Measurements from ENCODE around the gene CAMKK1. TPM values are rescaled to one million over a fixed set of nuclear protein-coding genes. Genes with fewer than 3 reads are reported as not detected.

CAMKK1 gene
- polyA plus RNA-seq, 2 of the 4 experiments (the other 2 are of a cell fraction): 6.9 to 14.8 TPM

DNA sequence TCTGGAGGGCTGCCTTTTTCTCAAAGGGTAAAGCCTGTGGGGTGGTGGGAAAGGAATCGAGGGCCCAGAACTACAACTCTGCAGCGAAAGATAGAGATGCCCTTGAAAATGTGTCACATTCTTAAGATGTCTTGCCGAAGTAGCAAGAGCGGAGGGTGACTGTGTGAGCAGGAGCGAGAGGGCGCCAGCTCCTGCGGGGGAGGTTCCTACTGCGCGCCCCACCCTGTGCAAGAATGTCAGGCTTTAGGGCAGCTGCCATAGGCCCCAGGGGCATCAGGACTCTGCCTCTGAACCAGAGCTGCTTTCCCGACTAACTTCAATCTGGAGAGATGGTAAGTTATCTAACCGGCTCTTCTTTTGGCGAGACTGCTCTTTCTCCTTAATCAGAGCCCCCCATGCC lies 80.1 kb downstream of the CAMKK1 start:
- ChIA-PET CTCF (interaction anchor here (1.4 to 16.6 kb wide), 5 partner anchors 12 to 76 kb away, joined by 4 to 303 read pairs (median 49); partner anchors contain the start of genes ITGAE and NCBP3), POLR2A (no interaction called here)
- DNase-seq (ENCODE audit: low read depth in 1 of 2, low spot score in 1 of 2): no peak
- Histone ChIP-seq H3K4me1 (0 out of 3 replicates have a peak, but pooled peaks cover 4% of the 10 kb centered on the region), H3K4me2 (no peak overlapping the region), H3K27ac (no peak overlapping the region), H3K4me3 (no peak overlapping the region), H3K9me3 (no peaks in the 10 kb centered on the region)
- 89% methylated on average over 12 of the region's 12 CpGs for WGBS (ENCODE audit: missing lambda C conversion rate)
- no peak for FAIRE-seq
- TF ChIP-seq NR3C1 (IDR thresholded peaks at IDR 0.05) (no peak), NFE2L2 (conservative IDR thresholded peaks at IDR 0.05; ENCODE audit: low read length) (no peak), HOXA7 (CRISPR knock-in tag; IDR thresholded peaks at IDR 0.05) (no peak), JUN (IDR thresholded peaks at IDR 0.05) (no peak), PHF8 (IDR thresholded peaks at IDR 0.05; ENCODE audit: borderline replicate concordance, low read depth) (no peak), ZSCAN20 (CRISPR knock-in tag; IDR thresholded peaks at IDR 0.05) (no peak)
- TF ChIP-seq, protein P1, sequence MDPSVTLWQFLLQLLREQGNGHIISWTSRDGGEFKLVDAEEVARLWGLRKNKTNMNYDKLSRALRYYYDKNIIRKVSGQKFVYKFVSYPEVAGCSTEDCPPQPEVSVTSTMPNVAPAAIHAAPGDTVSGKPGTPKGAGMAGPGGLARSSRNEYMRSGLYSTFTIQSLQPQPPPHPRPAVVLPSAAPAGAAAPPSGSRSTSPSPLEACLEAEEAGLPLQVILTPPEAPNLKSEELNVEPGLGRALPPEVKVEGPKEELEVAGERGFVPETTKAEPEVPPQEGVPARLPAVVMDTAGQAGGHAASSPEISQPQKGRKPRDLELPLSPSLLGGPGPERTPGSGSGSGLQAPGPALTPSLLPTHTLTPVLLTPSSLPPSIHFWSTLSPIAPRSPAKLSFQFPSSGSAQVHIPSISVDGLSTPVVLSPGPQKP (IDR thresholded peaks at IDR 0.05; ENCODE audit: low read depth, low read length): no peak
- TF ChIP-seq, protein P2, sequence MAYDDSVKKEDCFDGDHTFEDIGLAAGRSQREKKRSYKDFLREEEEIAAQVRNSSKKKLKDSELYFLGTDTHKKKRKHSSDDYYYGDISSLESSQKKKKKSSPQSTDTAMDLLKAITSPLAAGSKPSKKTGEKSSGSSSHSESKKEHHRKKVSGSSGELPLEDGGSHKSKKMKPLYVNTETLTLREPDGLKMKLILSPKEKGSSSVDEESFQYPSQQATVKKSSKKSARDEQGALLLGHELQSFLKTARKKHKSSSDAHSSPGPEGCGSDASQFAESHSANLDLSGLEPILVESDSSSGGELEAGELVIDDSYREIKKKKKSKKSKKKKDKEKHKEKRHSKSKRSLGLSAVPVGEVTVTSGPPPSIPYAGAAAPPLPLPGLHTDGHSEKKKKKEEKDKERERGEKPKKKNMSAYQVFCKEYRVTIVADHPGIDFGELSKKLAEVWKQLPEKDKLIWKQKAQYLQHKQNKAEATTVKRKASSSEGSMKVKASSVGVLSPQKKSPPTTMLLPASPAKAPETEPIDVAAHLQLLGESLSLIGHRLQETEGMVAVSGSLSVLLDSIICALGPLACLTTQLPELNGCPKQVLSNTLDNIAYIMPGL (CRISPR knock-in tag; IDR thresholded peaks at IDR 0.05; ENCODE audit: borderline replicate concordance): no peak
- ATAC-seq: no peak; a peak in 1 of 6 replicates

DNA sequence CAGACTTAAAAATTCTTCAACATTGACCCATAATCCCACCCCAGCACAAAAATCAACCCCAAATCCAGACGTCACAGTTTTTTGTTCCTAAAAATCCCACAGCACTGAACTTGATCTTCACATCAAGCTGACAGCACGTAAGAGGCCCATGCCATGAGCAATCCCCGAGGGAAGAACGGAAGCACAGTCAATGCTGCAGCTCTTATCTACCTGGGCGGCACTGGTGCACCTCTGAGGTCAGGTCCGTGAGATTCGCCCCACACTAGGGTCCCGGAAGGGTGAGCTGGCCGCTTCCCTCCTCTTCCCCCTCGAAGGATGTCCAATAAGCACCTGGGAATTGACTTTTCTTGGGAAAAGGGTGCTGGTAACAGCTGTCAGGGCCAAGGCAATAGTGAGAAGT lies 80.6 kb downstream of the CAMKK1 start:
- 95% methylated on average over 10 of the region's 10 CpGs for WGBS (ENCODE audit: missing lambda C conversion rate)
- no peaks in the 10 kb centered on the region for H3K9me3 ChIP-seq
- CTCF ChIA-PET: interaction anchor here (1.0 to 16.6 kb wide), 8 partner anchors 11 to 263 kb away, joined by 3 to 303 read pairs (median 4); partner anchors contain the start of genes ITGAE and NCBP3
- POLR2A ChIA-PET: no interaction called here
- no peak for DNase-seq (ENCODE audit: low read depth in 1 of 2, low spot score in 1 of 2)
- ATAC-seq: no peak
- no peak for FAIRE-seq
- no peak for TF ChIP-seq RAD21 (conservative IDR thresholded peaks at IDR 0.05 in 1 of 2, IDR thresholded peaks at IDR 0.05 in 1 of 2)
- TF ChIP-seq RFX5 (IDR thresholded peaks at IDR 0.05): no peak
- TF ChIP-seq CHD2 (IDR thresholded peaks at IDR 0.05; ENCODE audit: low read length, partially characterized antibody): no peak
- TF ChIP-seq PHF8 (IDR thresholded peaks at IDR 0.05; ENCODE audit: borderline replicate concordance, low read depth): no peak
- TF ChIP-seq CBX2 (IDR thresholded peaks at IDR 0.05; ENCODE audit: borderline replicate concordance, low read depth): no peak
- no peak for TF ChIP-seq ZFP36 (IDR thresholded peaks at IDR 0.05; ENCODE audit: borderline replicate concordance, partially characterized antibody)
- TF ChIP-seq ZSCAN20 (CRISPR knock-in tag; IDR thresholded peaks at IDR 0.05): no peak
- TF ChIP-seq RCOR1 (IDR thresholded peaks at IDR 0.05; ENCODE audit: low read depth, low read length): no peak
- no peak for TF ChIP-seq HOXB13 (CRISPR knock-in tag; IDR thresholded peaks at IDR 0.05; ENCODE audit: low read depth)
- TF ChIP-seq SMC3 (IDR thresholded peaks at IDR 0.05): no peak
- no peak for TF ChIP-seq BHLHE40 (IDR thresholded peaks at IDR 0.05; ENCODE audit: low read depth, low read length)
- TF ChIP-seq ZC3H11A (IDR thresholded peaks at IDR 0.05): no peak
- no peak for TF ChIP-seq TP53 (CRISPR knock-in tag; IDR thresholded peaks at IDR 0.05)
- no peak for TF ChIP-seq FOSB (CRISPR knock-in tag; IDR thresholded peaks at IDR 0.05)
- TF ChIP-seq GATA3 (IDR thresholded peaks at IDR 0.05; ENCODE audit: borderline replicate concordance): no peak
- TF ChIP-seq, protein P2 (CRISPR knock-in tag; IDR thresholded peaks at IDR 0.05; ENCODE audit: borderline replicate concordance): no peak
- TF ChIP-seq MAFK (IDR thresholded peaks at IDR 0.05; ENCODE audit: partially characterized antibody): no peak
- H3K4me3 ChIP-seq: no peak overlapping the region
- no peak overlapping the region for H3K27ac ChIP-seq
- H3K4me2 ChIP-seq: no peak overlapping the region
- H3K4me1 ChIP-seq: 0 out of 3 replicates have a peak, but pooled peaks cover 4% of the 10 kb centered on the region

Other genes starting within 250 kb of the CAMKK1 start
- 89.1 and 122 TPM in 2 replicates for gene TAX1BP3, start 224.5 kb downstream of the CAMKK1 start, polyA plus RNA-seq (2011; rRNA removed)
- 229 to 234 TPM (median 233 TPM) in 3 replicates for gene TAX1BP3, start 224.5 kb downstream of the CAMKK1 start, polyA plus RNA-seq (2017; fragmentation: RNase III; extraction: RNeasy Plus Mini Kit Qiagen cat#74134 plus additional on column Dnase treatment)
- 53.3 and 68.3 TPM in 2 replicates for gene EMC6, start 224.2 kb downstream of the CAMKK1 start, polyA plus RNA-seq (2011; rRNA removed)
- 109 to 122 TPM (median 115 TPM) in 3 replicates for gene EMC6, start 224.2 kb downstream of the CAMKK1 start, polyA plus RNA-seq (2017; fragmentation: RNase III; extraction: RNeasy Plus Mini Kit Qiagen cat#74134 plus additional on column Dnase treatment)
- gene P2RX5, start 196.9 kb downstream of the CAMKK1 start, polyA plus RNA-seq (2011; rRNA removed): 7.8 and 12.2 TPM in 2 replicates
- gene P2RX5, start 196.9 kb downstream of the CAMKK1 start, polyA plus RNA-seq (2017; fragmentation: RNase III; extraction: RNeasy Plus Mini Kit Qiagen cat#74134 plus additional on column Dnase treatment): 10.6 to 13.3 TPM (median 11.8 TPM) in 3 replicates
- 8.7 and 10.0 TPM in 2 replicates for gene HASPIN, start 169.2 kb downstream of the CAMKK1 start, polyA plus RNA-seq (2011; rRNA removed)
- 10.9 to 12.0 TPM (median 11.5 TPM) in 3 replicates for gene HASPIN, start 169.2 kb downstream of the CAMKK1 start, polyA plus RNA-seq (2017; fragmentation: RNase III; extraction: RNeasy Plus Mini Kit Qiagen cat#74134 plus additional on column Dnase treatment)
- 154 and 165 TPM in 2 replicates for gene ITGAE, start 91.9 kb downstream of the CAMKK1 start, polyA plus RNA-seq (2011; rRNA removed)
- 151 to 158 TPM (median 156 TPM) in 3 replicates for gene ITGAE, start 91.9 kb downstream of the CAMKK1 start, polyA plus RNA-seq (2017; fragmentation: RNase III; extraction: RNeasy Plus Mini Kit Qiagen cat#74134 plus additional on column Dnase treatment)
- 27.7 and 32.7 TPM in 2 replicates for gene NCBP3, start 46.8 kb downstream of the CAMKK1 start, polyA plus RNA-seq (2011; rRNA removed)
- gene NCBP3, start 46.8 kb downstream of the CAMKK1 start, polyA plus RNA-seq (2017; fragmentation: RNase III; extraction: RNeasy Plus Mini Kit Qiagen cat#74134 plus additional on column Dnase treatment): 36.2 to 37.0 TPM (median 36.6 TPM) in 3 replicates
- gene P2RX1, start 23.4 kb upstream of the CAMKK1 start, polyA plus RNA-seq (2011; rRNA removed): 0.03 and 0.05 TPM in 2 replicates
- 0.09 to 0.13 TPM in 2 of 3 replicates, not detected in the other for gene P2RX1, start 23.4 kb upstream of the CAMKK1 start, polyA plus RNA-seq (2017; fragmentation: RNase III; extraction: RNeasy Plus Mini Kit Qiagen cat#74134 plus additional on column Dnase treatment)
- gene ATP2A3, start 71.4 kb upstream of the CAMKK1 start, polyA plus RNA-seq (2011; rRNA removed): 5.5 and 6.3 TPM in 2 replicates
- 2.5 to 4.1 TPM (median 3.1 TPM) in 3 replicates for gene ATP2A3, start 71.4 kb upstream of the CAMKK1 start, polyA plus RNA-seq (2017; fragmentation: RNase III; extraction: RNeasy Plus Mini Kit Qiagen cat#74134 plus additional on column Dnase treatment)
- gene ZZEF1, start 250.0 kb upstream of the CAMKK1 start, polyA plus RNA-seq (2011; rRNA removed): 22.2 and 36.1 TPM in 2 replicates
- gene ZZEF1, start 250.0 kb upstream of the CAMKK1 start, polyA plus RNA-seq (2017; fragmentation: RNase III; extraction: RNeasy Plus Mini Kit Qiagen cat#74134 plus additional on column Dnase treatment): 10.6 to 13.6 TPM (median 11.7 TPM) in 3 replicates